ENCODE results near the gene LSMEM2.
A peak's percentile ranks its signal among the peaks of the same experiment; 100 is the strongest.
"Not testable (repeated sequence)": the region's sequence is repeated elsewhere in the genome, so short reads cannot be mapped to it uniquely, and the experiment has no call there.

The LSMEM2 gene

DNA sequence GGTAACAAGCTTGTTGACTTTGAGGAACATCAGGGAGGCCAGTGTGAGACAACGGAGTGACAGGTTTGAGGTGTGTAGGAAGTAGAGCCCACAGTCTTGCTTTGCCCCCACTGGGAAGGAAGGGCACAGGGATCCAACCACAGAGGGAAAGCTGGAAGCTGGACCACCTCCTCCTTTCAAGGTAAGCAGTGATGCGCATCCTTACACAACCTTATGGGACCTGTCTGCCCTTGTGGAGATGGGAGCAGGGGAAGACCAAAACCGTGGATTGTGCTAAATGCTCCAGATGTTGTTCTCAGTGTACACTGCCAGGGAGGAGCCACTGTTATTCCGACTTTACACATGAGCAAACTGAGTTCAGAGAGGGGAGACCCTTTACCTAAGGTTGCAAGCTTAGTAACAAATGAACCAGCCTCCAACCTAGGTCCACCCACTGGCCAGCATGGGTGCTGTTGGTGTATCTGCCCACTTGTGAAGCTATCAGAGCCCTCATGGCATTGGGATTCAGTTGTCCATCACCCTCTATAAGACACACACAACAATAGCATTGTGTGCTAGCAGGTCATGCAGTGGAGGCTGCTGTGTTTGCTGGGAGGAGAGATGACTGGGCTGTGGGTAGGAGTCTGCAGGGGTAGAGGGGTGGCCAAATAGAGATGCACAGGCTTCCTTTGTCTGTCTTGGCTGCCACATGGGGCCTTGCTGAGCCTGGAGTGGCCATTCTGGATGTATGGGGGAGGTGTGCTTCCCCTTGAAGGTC, 586 bp upstream of the LSMEM2 start:
- no peak for DNase-seq (ENCODE audit: low read depth)

- no peak for DNase-seq (ENCODE audit: low read depth)
Measured at GRCh38 chr3:50279255-50280016, 549 bp downstream of the LSMEM2 start.

- DNase-seq (ENCODE audit: low read depth): not testable (repeated sequence)
Measured at GRCh38 chr3:50284121-50284520, 5.2 kb downstream of the LSMEM2 start.

GRCh38 chr3:50286322-50287227, 7.7 kb downstream of the LSMEM2 start:
- DNase-seq (ENCODE audit: low read depth): no peak

DNA sequence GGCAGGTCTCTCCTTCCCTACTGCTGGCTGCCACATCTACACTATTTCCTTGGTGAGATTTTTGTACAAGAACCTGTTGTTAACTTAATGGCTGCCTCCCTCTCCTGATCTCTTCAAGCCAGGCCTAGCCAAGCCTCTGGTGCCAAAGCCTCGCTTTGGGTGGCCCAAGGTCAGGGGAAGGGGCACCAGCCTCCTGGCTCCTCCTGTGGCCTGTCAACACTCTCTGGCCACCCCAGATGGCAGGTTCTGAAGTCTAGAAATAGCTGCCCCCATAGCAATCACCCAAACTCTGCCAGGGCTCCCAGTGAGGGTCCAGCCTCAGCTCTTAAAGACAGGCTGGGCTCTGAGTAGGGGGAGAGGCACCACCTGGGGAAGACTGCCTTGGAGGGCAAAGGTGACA, 8.4 kb downstream of the LSMEM2 start:
- no peak for DNase-seq (ENCODE audit: low read depth)

DNA sequence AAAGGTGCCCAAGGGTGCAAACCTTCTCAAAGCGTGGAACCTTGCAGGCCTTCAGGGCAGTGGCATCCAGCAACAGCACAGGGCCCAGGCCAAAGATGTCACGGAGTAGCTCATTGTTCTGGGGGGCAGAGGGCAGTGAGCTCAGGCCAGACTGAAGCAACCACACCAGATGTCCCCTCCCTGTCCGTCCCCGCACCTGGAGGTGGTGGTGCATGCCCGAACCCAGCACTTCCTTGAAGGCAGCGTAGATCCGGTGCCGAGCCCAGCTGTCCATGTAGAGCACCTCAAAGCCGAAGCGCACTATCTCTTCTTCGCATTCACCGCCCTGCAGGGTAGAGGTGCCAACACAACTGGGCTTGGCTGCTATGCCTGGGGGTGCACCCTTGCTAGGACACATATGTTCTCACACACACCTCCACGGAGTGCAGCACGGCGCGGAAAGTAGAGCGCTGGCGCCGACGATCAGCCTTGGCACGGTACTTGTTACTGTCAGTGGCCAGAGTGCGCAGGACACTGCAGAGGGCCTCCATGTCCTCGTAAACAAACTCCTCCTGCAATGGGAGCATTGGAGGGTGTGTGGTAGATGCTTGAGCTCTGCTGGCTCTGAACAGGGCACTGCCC, 9.6 kb downstream of the LSMEM2 start:
- DNase-seq (ENCODE audit: low read depth): no peak

- DNase-seq (ENCODE audit: low read depth): no peak
Measured at GRCh38 chr3:50289130-50289529, 10.2 kb downstream of the LSMEM2 start.

- no peak for DNase-seq (ENCODE audit: low read depth)
Measured at GRCh38 chr3:50290161-50290641, 11.3 kb downstream of the LSMEM2 start.

DNA sequence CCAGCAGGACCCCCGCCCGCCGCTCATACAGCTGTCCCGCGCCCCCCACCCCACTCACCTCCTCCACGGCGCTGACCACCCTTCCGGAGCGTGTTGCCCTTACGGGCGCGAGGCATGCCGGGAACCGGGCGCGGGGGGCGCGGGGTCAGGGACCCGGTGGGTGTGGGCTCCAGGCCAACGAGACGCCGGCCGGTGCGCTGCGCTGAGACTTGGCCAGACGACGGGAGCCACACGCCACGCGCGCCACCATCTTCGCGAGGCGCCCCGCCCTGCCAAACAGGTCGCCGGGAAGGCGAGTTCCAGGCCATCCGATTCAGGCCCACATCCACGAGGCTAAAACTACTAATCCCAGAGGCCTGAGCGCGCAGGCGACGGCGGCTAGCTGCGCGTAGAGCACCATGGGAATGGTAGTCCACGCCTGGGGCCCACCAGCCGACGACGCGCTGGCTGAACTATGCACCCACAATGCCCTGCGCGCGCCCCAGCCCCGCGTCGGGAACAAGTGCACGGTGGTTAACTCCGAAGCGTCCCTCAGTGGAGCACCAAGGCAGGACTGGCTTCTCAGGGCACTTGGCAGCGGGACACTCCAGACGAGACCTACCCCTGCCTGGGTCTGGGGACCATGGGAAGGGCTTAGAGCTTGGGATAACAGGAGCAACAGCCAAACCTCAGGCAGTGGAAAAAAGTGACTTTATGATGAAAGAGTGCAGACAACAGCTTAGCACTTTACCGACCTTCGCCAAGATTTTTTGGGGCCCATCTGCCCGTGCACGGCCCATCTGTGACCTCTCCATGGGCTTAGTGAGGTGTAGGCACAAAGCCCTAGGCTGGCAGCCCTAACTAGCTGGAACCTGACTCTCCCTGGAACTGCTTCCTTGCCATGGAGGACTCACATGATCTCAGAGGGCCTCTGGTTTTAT, 13.5 kb downstream of the LSMEM2 start, which contains the start of gene IFRD2:
IFRD2 (minus strand) TSS at position 271 of the 920 bp plus-strand sequence; CDS start at position 116, 155 bp downstream.
- DNase-seq (ENCODE audit: low read depth): peak; percentile 94

- DNase-seq (ENCODE audit: low read depth): no peak
Measured at GRCh38 chr3:50293079-50293801, 14.4 kb downstream of the LSMEM2 start.

GRCh38 chr3:50294089-50294488, 15.2 kb downstream of the LSMEM2 start:
- no peak for DNase-seq (ENCODE audit: low read depth)

DNA sequence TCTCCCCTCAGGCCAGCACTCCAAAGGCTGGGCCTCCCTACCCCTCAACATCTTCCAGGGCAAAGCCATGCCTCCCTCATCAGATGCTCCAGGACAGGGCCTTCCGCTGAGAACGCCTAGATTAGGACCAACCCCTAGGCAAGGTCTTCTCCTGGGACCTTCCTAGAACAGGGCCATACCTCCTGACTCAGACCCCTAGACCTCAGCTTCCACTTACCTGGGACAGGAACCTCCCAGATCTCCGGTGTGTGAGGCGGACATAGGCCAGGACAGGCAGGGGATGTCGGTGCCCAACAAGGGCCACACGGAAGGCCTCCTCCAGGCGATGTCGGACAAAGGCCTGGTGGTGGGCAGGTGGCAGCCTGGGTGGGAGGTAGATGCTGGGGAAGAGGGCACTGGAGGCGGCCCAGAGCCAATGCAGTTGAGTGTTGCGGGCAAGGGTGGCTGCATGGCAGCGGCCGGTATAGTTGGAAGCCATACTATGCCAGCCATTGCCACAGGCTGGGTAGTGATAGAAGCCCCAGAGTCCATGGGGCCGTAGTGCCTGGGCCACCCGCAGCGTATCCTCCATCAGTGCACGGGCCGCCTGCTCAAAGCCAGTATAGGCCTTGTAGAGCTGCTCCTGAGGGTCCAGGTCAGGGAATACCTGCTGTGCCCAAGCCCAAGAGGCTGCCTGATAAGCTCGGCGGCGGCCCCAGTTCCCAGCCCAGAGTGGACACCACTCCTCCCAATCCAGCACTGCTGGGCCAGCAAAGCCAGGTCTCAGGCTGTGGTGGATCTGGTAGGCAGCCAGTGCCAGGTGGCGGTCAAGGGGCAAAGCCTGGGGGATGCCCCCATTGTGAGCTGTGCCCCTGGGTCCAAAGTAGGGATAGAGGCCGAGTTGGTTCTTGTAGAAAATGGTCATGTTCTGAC, 15.9 kb downstream of the LSMEM2 start:
- DNase-seq (ENCODE audit: low read depth): no peak

DNA sequence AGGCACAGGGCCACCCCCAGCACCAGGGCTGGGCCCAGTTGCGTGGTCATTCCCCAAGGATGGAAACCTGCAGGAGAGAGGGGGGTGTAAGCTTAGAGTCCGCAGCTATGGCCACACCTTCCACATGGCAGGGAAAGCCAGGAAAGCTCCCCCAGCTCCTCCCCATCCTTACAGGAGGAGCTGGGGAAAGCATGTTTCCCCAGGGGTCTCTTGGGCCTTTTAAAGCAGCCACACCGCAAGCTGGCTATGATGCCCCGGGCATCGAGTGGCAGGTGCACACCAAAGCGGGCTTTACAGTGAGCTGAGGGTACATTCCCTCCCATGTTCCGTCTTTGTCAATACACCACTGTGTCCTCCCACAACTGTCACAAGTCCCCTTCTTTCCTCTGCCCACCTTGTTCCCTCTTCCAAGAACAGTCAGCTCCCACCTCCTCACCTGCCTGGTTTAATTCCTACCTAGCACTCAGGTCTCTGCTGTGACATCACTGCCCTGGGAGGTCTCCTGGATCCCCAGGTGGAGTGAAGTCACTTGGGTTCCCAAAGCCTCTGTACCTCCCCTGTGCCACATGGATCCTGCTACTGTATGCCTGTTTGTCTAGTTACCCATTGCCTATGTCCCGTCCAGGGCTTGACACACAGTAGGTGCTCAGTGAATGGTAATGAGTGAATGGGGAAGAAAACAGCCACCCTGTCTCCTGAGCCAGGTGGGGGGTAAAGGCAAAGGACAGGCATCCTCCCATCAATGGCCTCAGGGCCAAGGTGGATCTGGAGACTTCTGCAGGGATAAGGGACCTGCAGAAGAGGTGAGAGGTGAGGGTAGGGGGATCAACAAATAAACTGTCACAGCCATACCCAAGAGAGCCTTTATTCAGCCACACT, 16.9 kb downstream of the LSMEM2 start:
- DNase-seq (ENCODE audit: low read depth): no peak

GRCh38 chr3:50296721-50297383, 18.0 kb downstream of the LSMEM2 start:
- DNase-seq (ENCODE audit: low read depth): no peak

DNA sequence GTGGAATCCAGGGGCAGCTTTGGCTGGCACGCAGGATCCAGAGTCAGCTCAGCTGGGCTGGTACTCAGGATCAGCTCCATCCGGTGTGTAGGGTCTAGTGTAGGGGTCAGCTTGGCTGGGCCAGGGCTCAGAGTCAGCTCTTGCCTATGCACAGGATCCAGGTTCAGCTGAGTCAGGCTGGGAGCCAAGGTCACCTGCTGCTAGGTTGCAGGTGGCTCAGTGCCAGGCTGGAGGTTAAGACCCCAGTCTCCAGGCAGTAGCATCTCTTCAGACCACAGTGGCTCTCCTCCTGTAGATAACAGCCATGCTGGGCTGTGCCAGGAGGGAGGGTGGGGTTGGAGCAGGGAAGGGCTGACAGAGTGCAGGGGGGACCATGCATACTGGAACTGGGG, 18.5 kb downstream of the LSMEM2 start:
- DNase-seq (ENCODE audit: low read depth): no peak

DNA sequence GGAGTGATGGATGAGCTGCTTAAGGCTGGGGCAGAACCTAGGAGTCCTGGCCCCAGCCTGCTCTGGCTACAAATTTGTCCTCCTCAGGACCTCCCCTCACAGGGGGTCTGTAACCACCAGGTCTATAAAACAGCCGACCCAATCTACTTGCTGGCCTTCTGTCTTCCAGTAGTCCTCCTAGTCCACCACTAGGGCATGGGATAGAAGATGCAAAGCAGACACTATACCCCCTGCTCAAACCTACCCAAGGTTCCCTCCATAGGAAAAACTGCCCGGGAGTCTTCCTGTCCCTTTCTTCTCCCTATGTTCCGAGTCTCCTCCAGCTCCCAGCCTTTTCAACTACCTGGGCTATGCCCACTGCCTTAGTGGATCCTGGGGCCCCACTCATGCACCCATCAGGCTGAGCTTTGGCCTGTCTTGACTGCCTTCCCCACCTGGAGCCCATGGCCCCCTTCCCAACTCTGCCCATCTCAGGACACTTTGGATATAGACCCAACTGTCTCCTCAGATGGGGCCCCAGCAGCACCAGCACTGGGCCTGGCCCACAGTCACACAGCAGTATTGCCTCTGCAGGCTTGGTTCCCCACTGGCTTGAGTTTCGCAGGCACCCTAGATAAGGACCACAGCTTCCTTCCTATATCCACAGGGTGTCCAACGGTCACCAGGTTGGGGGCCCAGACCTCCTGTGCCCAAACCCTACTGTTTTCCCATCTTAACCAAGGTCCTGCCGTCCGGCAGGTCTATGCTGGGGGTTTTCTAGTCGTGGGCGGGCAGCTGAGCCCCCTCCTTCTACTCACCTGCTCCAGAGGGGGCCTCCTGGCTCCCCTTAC, 19.2 kb downstream of the LSMEM2 start:
- no peak for DNase-seq (ENCODE audit: low read depth)

All from GM04504 (cell line).